Liver (tissue), 9 donors: ENCODE data around the gene BHLHE40. TPM values are rescaled to one million over a fixed set of nuclear protein-coding genes. Genes with fewer than 3 reads are reported as not detected.

Experiments
- DNase-seq: peaks from one replicate; pipeline ENCODE4 v3.0.0-alpha.2; 2017; ENCODE audit warnings: low spot score
- H3K27ac ChIP-seq, 2 donors: one replicate each; pipeline ENCODE4 v1.7.0; 2013; ENCODE audit warnings: inconsistent platforms in 2 of 2, low read length in 2 of 2, control low read depth in 1 of 2, low read depth in 1 of 2, mild to moderate bottlenecking in 1 of 2
- H3K27me3 ChIP-seq, 4 donors: one replicate each; pipeline versions ENCODE4 v1.6.1 to v1.7.0; 2013; ENCODE audit warnings: low read length in 3 of 4, inconsistent platforms in 1 of 4, mild to moderate bottlenecking in 1 of 4, moderate library complexity in 1 of 4; ENCODE audit not compliant: control insufficient read depth in 4 of 4, insufficient read depth in 4 of 4
- H3K36me3 ChIP-seq, 4 donors: one replicate each; pipeline versions ENCODE4 v1.6.1 to v1.7.0; 2013; ENCODE audit warnings: low read length in 3 of 4, mild to moderate bottlenecking in 3 of 4, low read depth in 1 of 4, moderate library complexity in 1 of 4; ENCODE audit not compliant: control insufficient read depth in 4 of 4, insufficient read depth in 3 of 4
- H3K4me1 ChIP-seq, 4 donors: one replicate each; pipeline versions ENCODE4 v1.6.1 to v1.7.0; 2013; ENCODE audit warnings: low read length in 3 of 4, mild to moderate bottlenecking in 3 of 4, moderate library complexity in 1 of 4; ENCODE audit not compliant: control insufficient read depth in 4 of 4, insufficient read depth in 4 of 4
- H3K4me3 ChIP-seq, 3 donors: one replicate each; pipeline versions ENCODE4 v1.6.1 to v1.7.0; 2013; ENCODE audit warnings: low read length in 3 of 3, control low read depth in 1 of 3, low read depth in 1 of 3, mild to moderate bottlenecking in 1 of 3
- H3K9ac ChIP-seq, 2 donors: one replicate each; pipeline ENCODE4 v1.7.0; 2013; ENCODE audit warnings: low read length in 2 of 2, mild to moderate bottlenecking in 2 of 2, moderate library complexity in 2 of 2, control low read depth in 1 of 2, low read depth in 1 of 2
- H3K9me3 ChIP-seq, 4 donors: one replicate each; pipeline versions ENCODE4 v1.6.1 to v1.7.0; 2013; ENCODE audit warnings: low read length in 3 of 4; ENCODE audit not compliant: control insufficient read depth in 4 of 4
- GABPA ChIP-seq, 2 donors: IDR thresholded peaks in 1 of 2; conservative IDR thresholded peaks in 1 of 2; 2 replicates each; pipeline ENCODE4 v1.6.1; 2016; ENCODE audit warnings: antibody characterized with exemption in 2 of 2, mild to moderate bottlenecking in 1 of 2, moderate library complexity in 1 of 2
- HNF4G ChIP-seq: IDR thresholded peaks from 2 replicates; pipeline ENCODE4 v1.6.1; 2016; ENCODE audit warnings: antibody characterized with exemption
- RAD21 ChIP-seq, 2 donors: IDR thresholded peaks; 2 replicates each; pipeline ENCODE4 v1.6.1; 2016; ENCODE audit warnings: antibody characterized with exemption in 2 of 2, mild to moderate bottlenecking in 2 of 2
- SP1 ChIP-seq: IDR thresholded peaks from 2 replicates; pipeline ENCODE4 v1.6.1; 2018; ENCODE audit warnings: antibody characterized with exemption, mild to moderate bottlenecking
- WGBS: extraction: QIAGEN DNeasy Blood & Tissue Kit; methylation state at CpG from one replicate; pipeline ENCODE4 v1.1.7; 2013; 5-methylcytosine and 5-hydroxymethylcytosine counted together
- polyA plus RNA-seq, 2 donors: library from polyadenylated mRNA; stranded (reverse) in 1 of 2; unstranded in 1 of 2; fragments of 200-250 nt in 1 of 2; fragments of >200 nt in 1 of 2; fragmentation: Nextera tagmentation in 1 of 2; extraction: Ambion mirVana in 1 of 2; gene quantifications; one replicate each; pipeline versions ENCODE4 v1.2.1 to v1.2.3, GENCODE V29; 2013 to 2015
- total RNA-seq, 2 donors: library from RNA; depleted of rRNA; stranded (reverse); fragments of >200 nt; gene quantifications; one replicate each; pipeline ENCODE4 v1.2.3, GENCODE V29; 2014
- TF ChIP-seq, protein P1 (sequence below): fragments of 150-350 bp; IDR thresholded peaks from 2 replicates; pipeline ENCODE4 v1.5.1; 2017; ENCODE audit warnings: improper control_type of control experiment, low read depth, low read length; ENCODE audit not compliant: missing input control
- TF ChIP-seq, protein P2 (sequence below): IDR thresholded peaks from 2 replicates; pipeline ENCODE4 v1.6.1; 2016; ENCODE audit warnings: antibody characterized with exemption
- TF ChIP-seq, protein P3 (sequence below): IDR thresholded peaks from 2 replicates; pipeline ENCODE4 v1.6.1; 2016; ENCODE audit warnings: antibody characterized with exemption, mild to moderate bottlenecking
- TF ChIP-seq, protein P4 (sequence below): IDR thresholded peaks from 2 replicates; pipeline ENCODE4 v1.6.1; 2016; ENCODE audit warnings: antibody characterized with exemption
- donor health status: healthy.
- donor health status: healthy.
- donor health status: healthy.
- donor health status: healthy.
- donor health status: healthy.

Gene BHLHE40
- total and polyA plus RNA-seq, 4 donors = 8.2 to 28.4 (median 18.0) TPM

DNA sequence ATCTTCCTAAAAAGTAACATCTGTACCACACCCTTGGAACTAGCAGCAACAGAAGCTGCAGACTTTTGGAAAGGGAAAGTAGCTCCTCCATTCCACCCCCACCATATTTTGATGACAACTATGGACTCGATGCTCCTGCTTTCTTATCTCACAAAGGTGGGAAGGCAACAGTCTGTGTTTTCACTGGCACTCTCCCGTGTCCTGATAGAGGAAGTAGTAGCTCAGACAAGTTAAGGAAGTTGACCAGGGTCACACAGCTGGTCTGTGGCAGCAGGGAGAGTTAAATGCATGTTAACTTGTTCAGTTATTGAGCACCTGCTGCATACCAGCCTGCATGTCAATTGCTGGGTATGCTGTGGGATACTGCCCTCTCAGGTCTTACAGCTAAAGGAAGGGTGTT lies 33.1 kb downstream of the BHLHE40 start:
- no peaks in the 10 kb centered on the region for H3K9me3 ChIP-seq
- DNase-seq = no peak
- no peaks in the 10 kb centered on the region for H3K36me3 ChIP-seq
- no peak overlapping the region for H3K9ac ChIP-seq
- peaks cover 0 to 2% (median 0%) of the 10 kb centered on the region in 4 donors for H3K4me1 ChIP-seq
- WGBS = 58% methylated on average over 2 of the region's 2 CpGs
- no peak overlapping the region for H3K27ac ChIP-seq
- no peak overlapping the region for H3K4me3 ChIP-seq
- no peaks in the 10 kb centered on the region for H3K27me3 ChIP-seq
- TF ChIP-seq GABPA (IDR thresholded peaks at IDR 0.05 in 1 of 2, conservative IDR thresholded peaks at IDR 0.05 in 1 of 2) (no peak), HNF4G (no peak), RAD21 (IDR thresholded peaks at IDR 0.05) (no peak)
- TF ChIP-seq, protein P1, sequence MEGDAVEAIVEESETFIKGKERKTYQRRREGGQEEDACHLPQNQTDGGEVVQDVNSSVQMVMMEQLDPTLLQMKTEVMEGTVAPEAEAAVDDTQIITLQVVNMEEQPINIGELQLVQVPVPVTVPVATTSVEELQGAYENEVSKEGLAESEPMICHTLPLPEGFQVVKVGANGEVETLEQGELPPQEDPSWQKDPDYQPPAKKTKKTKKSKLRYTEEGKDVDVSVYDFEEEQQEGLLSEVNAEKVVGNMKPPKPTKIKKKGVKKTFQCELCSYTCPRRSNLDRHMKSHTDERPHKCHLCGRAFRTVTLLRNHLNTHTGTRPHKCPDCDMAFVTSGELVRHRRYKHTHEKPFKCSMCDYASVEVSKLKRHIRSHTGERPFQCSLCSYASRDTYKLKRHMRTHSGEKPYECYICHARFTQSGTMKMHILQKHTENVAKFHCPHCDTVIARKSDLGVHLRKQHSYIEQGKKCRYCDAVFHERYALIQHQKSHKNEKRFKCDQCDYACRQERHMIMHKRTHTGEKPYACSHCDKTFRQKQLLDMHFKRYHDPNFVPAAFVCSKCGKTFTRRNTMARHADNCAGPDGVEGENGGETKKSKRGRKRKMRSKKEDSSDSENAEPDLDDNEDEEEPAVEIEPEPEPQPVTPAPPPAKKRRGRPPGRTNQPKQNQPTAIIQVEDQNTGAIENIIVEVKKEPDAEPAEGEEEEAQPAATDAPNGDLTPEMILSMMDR = no peak
- TF ChIP-seq, protein P2, sequence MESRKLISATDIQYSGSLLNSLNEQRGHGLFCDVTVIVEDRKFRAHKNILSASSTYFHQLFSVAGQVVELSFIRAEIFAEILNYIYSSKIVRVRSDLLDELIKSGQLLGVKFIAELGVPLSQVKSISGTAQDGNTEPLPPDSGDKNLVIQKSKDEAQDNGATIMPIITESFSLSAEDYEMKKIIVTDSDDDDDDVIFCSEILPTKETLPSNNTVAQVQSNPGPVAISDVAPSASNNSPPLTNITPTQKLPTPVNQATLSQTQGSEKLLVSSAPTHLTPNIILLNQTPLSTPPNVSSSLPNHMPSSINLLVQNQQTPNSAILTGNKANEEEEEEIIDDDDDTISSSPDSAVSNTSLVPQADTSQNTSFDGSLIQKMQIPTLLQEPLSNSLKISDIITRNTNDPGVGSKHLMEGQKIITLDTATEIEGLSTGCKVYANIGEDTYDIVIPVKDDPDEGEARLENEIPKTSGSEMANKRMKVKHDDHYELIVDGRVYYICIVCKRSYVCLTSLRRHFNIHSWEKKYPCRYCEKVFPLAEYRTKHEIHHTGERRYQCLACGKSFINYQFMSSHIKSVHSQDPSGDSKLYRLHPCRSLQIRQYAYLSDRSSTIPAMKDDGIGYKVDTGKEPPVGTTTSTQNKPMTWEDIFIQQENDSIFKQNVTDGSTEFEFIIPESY = no peak
- TF ChIP-seq, protein P3, sequence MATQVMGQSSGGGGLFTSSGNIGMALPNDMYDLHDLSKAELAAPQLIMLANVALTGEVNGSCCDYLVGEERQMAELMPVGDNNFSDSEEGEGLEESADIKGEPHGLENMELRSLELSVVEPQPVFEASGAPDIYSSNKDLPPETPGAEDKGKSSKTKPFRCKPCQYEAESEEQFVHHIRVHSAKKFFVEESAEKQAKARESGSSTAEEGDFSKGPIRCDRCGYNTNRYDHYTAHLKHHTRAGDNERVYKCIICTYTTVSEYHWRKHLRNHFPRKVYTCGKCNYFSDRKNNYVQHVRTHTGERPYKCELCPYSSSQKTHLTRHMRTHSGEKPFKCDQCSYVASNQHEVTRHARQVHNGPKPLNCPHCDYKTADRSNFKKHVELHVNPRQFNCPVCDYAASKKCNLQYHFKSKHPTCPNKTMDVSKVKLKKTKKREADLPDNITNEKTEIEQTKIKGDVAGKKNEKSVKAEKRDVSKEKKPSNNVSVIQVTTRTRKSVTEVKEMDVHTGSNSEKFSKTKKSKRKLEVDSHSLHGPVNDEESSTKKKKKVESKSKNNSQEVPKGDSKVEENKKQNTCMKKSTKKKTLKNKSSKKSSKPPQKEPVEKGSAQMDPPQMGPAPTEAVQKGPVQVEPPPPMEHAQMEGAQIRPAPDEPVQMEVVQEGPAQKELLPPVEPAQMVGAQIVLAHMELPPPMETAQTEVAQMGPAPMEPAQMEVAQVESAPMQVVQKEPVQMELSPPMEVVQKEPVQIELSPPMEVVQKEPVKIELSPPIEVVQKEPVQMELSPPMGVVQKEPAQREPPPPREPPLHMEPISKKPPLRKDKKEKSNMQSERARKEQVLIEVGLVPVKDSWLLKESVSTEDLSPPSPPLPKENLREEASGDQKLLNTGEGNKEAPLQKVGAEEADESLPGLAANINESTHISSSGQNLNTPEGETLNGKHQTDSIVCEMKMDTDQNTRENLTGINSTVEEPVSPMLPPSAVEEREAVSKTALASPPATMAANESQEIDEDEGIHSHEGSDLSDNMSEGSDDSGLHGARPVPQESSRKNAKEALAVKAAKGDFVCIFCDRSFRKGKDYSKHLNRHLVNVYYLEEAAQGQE = no peak
- TF ChIP-seq, protein P4, sequence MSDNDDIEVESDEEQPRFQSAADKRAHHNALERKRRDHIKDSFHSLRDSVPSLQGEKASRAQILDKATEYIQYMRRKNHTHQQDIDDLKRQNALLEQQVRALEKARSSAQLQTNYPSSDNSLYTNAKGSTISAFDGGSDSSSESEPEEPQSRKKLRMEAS = no peak

DNA sequence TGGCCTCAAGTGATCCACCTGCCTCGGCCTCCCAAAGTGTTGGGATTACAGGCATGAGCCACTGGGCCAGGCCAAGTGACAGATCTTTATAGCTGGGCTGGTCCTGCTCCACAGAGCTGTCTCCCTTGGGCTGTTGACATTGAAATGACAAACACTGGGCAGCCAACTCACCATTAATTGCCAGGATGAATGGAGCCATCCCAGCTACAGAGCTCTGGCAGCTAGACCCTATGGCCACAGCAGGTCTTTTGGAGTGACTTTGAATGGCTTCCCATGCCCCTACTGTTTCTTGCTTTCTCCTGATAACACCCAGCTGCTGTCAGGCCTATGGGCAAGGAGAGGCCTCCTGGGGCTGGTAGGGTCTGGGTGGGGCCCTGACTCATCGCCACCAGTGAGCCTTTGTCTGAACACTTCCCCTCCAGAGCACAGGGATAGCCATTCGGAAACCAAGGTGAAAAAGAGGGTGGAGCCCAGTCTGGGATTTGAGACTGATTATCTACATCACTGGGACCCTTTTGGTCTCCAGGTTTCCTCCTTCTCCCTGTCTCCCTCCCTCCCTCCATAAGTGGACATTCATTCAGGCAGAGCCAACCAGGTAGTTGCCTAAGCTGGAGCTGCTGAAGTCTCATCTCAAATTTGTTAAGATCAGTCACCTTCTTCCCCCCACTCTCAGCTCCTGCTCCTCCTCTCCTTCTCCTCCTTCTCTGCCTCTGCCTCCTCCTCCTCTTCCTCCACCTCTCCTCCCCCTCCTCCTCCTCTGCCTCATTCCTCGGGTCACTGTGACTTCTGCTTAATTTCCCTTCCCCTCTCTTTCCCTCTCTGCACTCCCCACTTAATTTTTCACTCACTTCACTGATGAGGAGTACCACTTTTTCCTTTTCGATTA lies 34.0 kb downstream of the BHLHE40 start:
- TF ChIP-seq SP1 (no peak), GABPA (IDR thresholded peaks at IDR 0.05 in 1 of 2, conservative IDR thresholded peaks at IDR 0.05 in 1 of 2) (no peak), HNF4G (no peak)
- TF ChIP-seq, protein P4 = no peak
- TF ChIP-seq, protein P2 = no peak
- 83% methylated on average over 5 of the region's 5 CpGs for WGBS
- Histone ChIP-seq H3K36me3 (no peaks in the 10 kb centered on the region), H3K9me3 (no peaks in the 10 kb centered on the region), H3K4me1 (peaks cover 0 to 2% (median 0%) of the 10 kb centered on the region in 4 donors), H3K4me3 (no peak overlapping the region), H3K27me3 (no peaks in the 10 kb centered on the region), H3K9ac (no peak overlapping the region), H3K27ac (no peak overlapping the region)
- no peak for DNase-seq
